Mesothelial cell of epicardium (in vitro differentiated cells): ENCODE results near the gene SUPT5H. TPM values are rescaled to one million over a fixed set of nuclear protein-coding genes. Genes with fewer than 3 reads are reported as not detected.

Experiments
- DNase-seq, 2 experiments: peaks; one replicate each; pipeline ENCODE4 v3.0.0; 2021; ENCODE audit warnings: low spot score in 2 of 2; ENCODE audit not compliant: unreplicated experiment in 2 of 2
- H3K27ac Mint-ChIP-seq: 2 replicates; pipeline ENCODE4 v1.8.0; 2021; ENCODE audit warnings: mixed read lengths
- H3K27me3 Mint-ChIP-seq: 2 replicates; pipeline ENCODE4 v1.8.0; 2021; ENCODE audit warnings: low read depth, mixed read lengths
- H3K36me3 Mint-ChIP-seq: 2 replicates; pipeline ENCODE4 v1.8.0; 2021; ENCODE audit warnings: mixed read lengths
- H3K4me1 Mint-ChIP-seq: 2 replicates; pipeline ENCODE4 v1.8.0; 2021; ENCODE audit warnings: mixed read lengths
- H3K4me3 Mint-ChIP-seq: 2 replicates; pipeline ENCODE4 v1.8.0; 2021; ENCODE audit warnings: mild to moderate bottlenecking, moderate library complexity, mixed read lengths
- H3K9me3 Mint-ChIP-seq: 2 replicates; pipeline ENCODE4 v1.8.0; 2021; ENCODE audit warnings: mixed read lengths
- total RNA-seq: library from RNA; stranded (reverse); gene quantifications from 3 replicates; pipeline ENCODE4 v1.2.1, GENCODE V29; 2021
- TF ChIP-seq, protein P1 (sequence below): fragments of 200-600 bp; sonication (generic); IDR thresholded peaks from one replicate; pipeline ENCODE4 v1.5.0; 2021; ENCODE audit warnings: antibody characterized with exemption; ENCODE audit not compliant: unreplicated experiment

Gene SUPT5H
- total RNA-seq, 1 donor from 2014 or later: 127 TPM

DNA sequence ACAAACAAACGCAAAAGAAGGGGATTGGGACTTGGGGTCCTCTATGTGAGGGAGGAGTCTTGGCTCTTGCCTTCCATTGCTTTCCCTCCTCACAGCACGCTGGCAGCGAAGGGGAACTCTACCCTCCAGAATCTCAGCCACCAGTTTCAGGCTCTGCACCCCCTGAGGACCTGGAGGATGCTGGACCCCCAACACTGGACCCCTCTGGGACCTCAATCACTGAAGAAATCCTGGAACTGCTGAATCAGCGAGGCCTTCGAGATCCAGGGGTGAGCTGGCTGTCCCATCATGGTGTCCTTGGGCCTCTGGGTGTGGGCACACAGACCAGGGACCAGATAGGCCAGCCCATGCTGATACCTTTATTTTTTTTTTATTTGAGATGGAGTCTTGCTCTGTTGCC lies 23.4 kb upstream of the SUPT5H start:
- no peaks in the 10 kb centered on the region for H3K27me3 Mint-ChIP-seq
- H3K4me3 Mint-ChIP-seq: no peak overlapping the region
- no peak overlapping the region for H3K27ac Mint-ChIP-seq
- no peaks in the 10 kb centered on the region for H3K9me3 Mint-ChIP-seq
- peaks cover 33% of the 10 kb centered on the region for H3K36me3 Mint-ChIP-seq
- no peaks in the 10 kb centered on the region for H3K4me1 Mint-ChIP-seq
- no peak for DNase-seq
- TF ChIP-seq, protein P1, sequence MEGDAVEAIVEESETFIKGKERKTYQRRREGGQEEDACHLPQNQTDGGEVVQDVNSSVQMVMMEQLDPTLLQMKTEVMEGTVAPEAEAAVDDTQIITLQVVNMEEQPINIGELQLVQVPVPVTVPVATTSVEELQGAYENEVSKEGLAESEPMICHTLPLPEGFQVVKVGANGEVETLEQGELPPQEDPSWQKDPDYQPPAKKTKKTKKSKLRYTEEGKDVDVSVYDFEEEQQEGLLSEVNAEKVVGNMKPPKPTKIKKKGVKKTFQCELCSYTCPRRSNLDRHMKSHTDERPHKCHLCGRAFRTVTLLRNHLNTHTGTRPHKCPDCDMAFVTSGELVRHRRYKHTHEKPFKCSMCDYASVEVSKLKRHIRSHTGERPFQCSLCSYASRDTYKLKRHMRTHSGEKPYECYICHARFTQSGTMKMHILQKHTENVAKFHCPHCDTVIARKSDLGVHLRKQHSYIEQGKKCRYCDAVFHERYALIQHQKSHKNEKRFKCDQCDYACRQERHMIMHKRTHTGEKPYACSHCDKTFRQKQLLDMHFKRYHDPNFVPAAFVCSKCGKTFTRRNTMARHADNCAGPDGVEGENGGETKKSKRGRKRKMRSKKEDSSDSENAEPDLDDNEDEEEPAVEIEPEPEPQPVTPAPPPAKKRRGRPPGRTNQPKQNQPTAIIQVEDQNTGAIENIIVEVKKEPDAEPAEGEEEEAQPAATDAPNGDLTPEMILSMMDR: no peak

DNA sequence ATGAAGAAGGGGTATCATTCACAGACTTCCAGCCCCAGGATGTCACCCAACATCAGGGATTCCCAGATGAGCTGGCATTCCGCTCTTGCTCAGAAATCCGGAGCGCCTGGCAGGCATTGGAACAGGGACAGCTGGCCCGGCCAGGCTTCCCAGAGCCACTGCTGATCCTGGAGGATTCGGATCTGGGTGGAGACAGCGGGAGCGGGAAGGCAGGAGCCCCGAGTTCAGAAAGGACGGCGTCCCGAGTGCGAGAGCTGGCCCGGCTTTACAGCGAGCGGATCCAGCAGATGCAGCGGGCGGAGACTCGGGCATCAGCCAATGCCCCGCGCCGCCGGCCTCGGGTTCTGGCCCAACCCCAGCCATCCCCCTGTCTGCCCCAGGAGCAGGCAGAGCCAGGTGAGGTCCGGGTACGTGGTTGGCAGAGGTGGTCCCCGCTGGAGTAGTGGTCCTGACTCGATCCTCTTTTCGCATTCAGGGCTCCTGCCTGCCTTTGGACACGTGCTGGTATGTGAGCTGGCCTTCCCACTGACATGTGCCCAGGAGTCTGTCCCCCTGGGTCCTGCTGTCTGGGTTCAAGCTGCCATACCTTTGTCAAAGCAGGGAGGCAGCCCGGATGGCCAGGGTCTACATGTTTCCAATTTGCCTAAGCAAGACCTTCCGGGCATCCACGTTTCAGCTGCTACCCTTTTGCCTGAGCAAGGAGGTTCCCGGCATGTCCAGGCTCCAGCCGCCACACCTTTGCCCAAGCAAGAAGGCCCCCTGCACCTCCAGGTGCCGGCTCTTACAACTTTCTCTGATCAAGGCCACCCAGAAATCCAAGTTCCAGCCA lies 21.9 kb upstream of the SUPT5H start:
- no peaks in the 10 kb centered on the region for H3K9me3 Mint-ChIP-seq

DNA sequence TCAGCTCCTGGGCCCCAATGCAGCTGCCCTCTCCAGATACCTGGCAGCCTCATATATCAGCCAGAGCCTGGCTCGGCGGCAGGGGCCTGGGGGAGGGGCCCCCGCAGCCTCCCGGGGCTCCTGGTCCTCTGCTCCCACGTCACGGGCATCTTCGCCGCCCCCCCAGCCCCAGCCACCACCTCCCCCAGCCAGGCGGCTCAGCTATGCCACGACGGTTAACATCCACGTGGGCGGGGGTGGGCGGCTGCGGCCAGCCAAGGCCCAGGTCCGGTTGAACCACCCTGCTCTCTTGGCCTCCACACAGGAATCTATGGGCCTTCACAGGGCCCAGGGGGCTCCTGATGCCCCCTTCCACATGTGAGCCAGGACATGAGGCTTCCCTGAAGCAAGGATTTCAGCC lies 20.4 kb upstream of the SUPT5H start:
- TF ChIP-seq, protein P1: no peak
- H3K36me3 Mint-ChIP-seq: peaks cover 26% of the 10 kb centered on the region
- H3K27ac Mint-ChIP-seq: no peak overlapping the region
- H3K9me3 Mint-ChIP-seq: no peaks in the 10 kb centered on the region
- H3K4me3 Mint-ChIP-seq: no peak overlapping the region
- no peak for DNase-seq
- H3K27me3 Mint-ChIP-seq: no peaks in the 10 kb centered on the region
- H3K4me1 Mint-ChIP-seq: peaks cover 12% of the 10 kb centered on the region

More for the DNA sequence above, 21.9 kb upstream of the SUPT5H start:
- TF ChIP-seq, protein P1: no peak
- Mint-ChIP-seq H3K36me3 (peaks cover 31% of the 10 kb centered on the region), H3K4me1 (peaks cover 5% of the 10 kb centered on the region), H3K27ac (peak overlapping the region; percentile 37), H3K4me3 (no peak overlapping the region), H3K27me3 (no peaks in the 10 kb centered on the region)
- DNase-seq: no peak

DNA sequence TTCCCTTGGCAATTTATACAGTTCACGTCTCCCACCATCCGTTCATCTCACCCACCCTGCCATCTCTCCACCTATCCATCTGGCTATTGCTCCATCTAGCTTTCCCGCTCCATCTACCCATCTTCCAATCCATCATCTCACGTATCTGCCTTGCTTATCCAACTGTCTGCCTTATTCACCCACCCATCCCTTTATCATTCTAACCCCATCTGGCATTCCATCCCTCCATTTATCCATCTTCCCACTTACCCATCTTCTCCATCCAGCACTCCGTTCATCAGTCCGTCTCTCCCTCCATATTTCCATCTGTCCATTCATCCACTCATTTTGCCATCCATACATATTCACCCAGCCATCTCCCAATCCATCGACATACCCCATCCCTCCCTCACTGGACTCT lies 19.6 kb upstream of the SUPT5H start:
- H3K36me3 Mint-ChIP-seq: peaks cover 20% of the 10 kb centered on the region
- H3K27ac Mint-ChIP-seq: peak overlapping the region; percentile 1
- DNase-seq: no peak
- TF ChIP-seq, protein P1: no peak
- no peaks in the 10 kb centered on the region for H3K27me3 Mint-ChIP-seq
- no peaks in the 10 kb centered on the region for H3K9me3 Mint-ChIP-seq
- H3K4me3 Mint-ChIP-seq: no peak overlapping the region
- peaks cover 12% of the 10 kb centered on the region for H3K4me1 Mint-ChIP-seq

DNA sequence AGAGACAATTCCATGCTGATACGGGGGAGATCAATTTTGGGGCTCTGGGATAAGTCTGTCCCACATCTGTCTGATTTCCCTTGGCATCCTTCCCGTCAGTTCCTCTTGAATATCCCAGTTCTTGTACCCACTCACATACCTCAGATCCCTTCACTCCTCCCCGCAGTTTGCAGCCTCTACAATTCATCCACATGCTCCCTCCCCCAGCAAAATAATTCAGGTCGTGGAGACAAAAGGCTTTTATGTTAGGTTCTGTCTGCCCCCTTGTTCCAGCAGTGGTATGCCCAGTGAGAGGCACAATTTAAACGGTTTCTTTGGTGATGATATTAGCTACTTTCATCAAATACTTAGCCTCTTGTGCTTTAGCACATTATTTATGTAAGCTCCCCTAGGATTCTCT lies 19.2 kb upstream of the SUPT5H start:
- Mint-ChIP-seq H3K27ac (peak overlapping the region; percentile 1), H3K4me3 (no peak overlapping the region), H3K9me3 (no peaks in the 10 kb centered on the region), H3K27me3 (no peaks in the 10 kb centered on the region), H3K36me3 (peaks cover 20% of the 10 kb centered on the region), H3K4me1 (peaks cover 12% of the 10 kb centered on the region)
- TF ChIP-seq, protein P1: no peak
- no peak for DNase-seq
